Hematopoietic multipotent progenitor cell treated with erythropoietin and hydrocortisone succinate and interleukin-3 and kit ligand, for 6 days (in vitro differentiated cells): Measurements from ENCODE around the gene CUL1.
A peak's percentile ranks its signal among the peaks of the same experiment; 100 is the strongest.

Experiments
- DNase-seq: peaks from one replicate; pipeline ENCODE4 v3.0.0-alpha.2; 2015

Gene CUL1

GRCh38 chr7:148698397-148699023 lies at the start of gene CUL1:
Gene CUL1 (plus strand): TSS chr7:148698903. CDS start chr7:148730123, 31,220 bp downstream.
- DNase-seq = peak; percentile 85

- DNase-seq = no peak
These were observed 48.4 kb upstream of the CUL1 start for GRCh38 chr7:148650232-148650858.

GRCh38 chr7:148652773-148653172 lies 45.9 kb upstream of the CUL1 start:
- DNase-seq = no peak

GRCh38 chr7:148657929-148658328 lies 40.8 kb upstream of the CUL1 start:
- DNase-seq = no peak

GRCh38 chr7:148661471-148661870 lies 37.2 kb upstream of the CUL1 start:
- DNase-seq = no peak

- peak; percentile 40 for DNase-seq
These were observed 36.1 kb upstream of the CUL1 start for GRCh38 chr7:148662646-148663045.

GRCh38 chr7:148664324-148664723 lies 34.4 kb upstream of the CUL1 start:
- no peak for DNase-seq

GRCh38 chr7:148665221-148665620 lies 33.5 kb upstream of the CUL1 start:
- no peak for DNase-seq

- no peak for DNase-seq
These were observed 28.8 kb upstream of the CUL1 start for GRCh38 chr7:148669927-148670326.

GRCh38 chr7:148670374-148670773 lies 28.3 kb upstream of the CUL1 start:
- no peak for DNase-seq

- peak; percentile 38 for DNase-seq
These were observed 27.9 kb upstream of the CUL1 start for GRCh38 chr7:148670807-148671206.

- peak; percentile 33 for DNase-seq
These were observed 26.7 kb upstream of the CUL1 start for GRCh38 chr7:148672041-148672440.

- no peak for DNase-seq
These were observed 24.0 kb upstream of the CUL1 start for GRCh38 chr7:148674689-148675088.

- DNase-seq = no peak
These were observed 22.4 kb upstream of the CUL1 start for GRCh38 chr7:148676291-148676690.

GRCh38 chr7:148681821-148682220 lies 16.9 kb upstream of the CUL1 start:
- DNase-seq = no peak

GRCh38 chr7:148684289-148684830 lies 14.3 kb upstream of the CUL1 start:
- DNase-seq = no peak

GRCh38 chr7:148686312-148686937 lies 12.3 kb upstream of the CUL1 start:
- DNase-seq = no peak

- DNase-seq = no peak
These were observed 11.1 kb upstream of the CUL1 start for GRCh38 chr7:148687555-148687954.

GRCh38 chr7:148688526-148688925 lies 10.2 kb upstream of the CUL1 start:
- DNase-seq = no peak

GRCh38 chr7:148693651-148694050 lies 5.1 kb upstream of the CUL1 start:
- DNase-seq = no peak

GRCh38 chr7:148694631-148695030 lies 4.1 kb upstream of the CUL1 start:
- DNase-seq = no peak

- DNase-seq = no peak
These were observed 2.8 kb upstream of the CUL1 start for GRCh38 chr7:148695953-148696352.

GRCh38 chr7:148696787-148697186 lies 1.9 kb upstream of the CUL1 start:
- DNase-seq = no peak
